ENCODE measurements around the gene SPRED3. TPM values are rescaled to one million over a fixed set of nuclear protein-coding genes. Genes with fewer than 3 reads are reported as not detected.

SPRED3 gene, protein sequence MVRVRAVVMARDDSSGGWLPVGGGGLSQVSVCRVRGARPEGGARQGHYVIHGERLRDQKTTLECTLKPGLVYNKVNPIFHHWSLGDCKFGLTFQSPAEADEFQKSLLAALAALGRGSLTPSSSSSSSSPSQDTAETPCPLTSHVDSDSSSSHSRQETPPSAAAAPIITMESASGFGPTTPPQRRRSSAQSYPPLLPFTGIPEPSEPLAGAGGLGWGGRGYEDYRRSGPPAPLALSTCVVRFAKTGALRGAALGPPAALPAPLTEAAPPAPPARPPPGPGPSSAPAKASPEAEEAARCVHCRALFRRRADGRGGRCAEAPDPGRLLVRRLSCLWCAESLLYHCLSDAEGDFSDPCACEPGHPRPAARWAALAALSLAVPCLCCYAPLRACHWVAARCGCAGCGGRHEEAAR
- 3.9 and 6.9 TPM in 2 replicates for total RNA-seq

DNA sequence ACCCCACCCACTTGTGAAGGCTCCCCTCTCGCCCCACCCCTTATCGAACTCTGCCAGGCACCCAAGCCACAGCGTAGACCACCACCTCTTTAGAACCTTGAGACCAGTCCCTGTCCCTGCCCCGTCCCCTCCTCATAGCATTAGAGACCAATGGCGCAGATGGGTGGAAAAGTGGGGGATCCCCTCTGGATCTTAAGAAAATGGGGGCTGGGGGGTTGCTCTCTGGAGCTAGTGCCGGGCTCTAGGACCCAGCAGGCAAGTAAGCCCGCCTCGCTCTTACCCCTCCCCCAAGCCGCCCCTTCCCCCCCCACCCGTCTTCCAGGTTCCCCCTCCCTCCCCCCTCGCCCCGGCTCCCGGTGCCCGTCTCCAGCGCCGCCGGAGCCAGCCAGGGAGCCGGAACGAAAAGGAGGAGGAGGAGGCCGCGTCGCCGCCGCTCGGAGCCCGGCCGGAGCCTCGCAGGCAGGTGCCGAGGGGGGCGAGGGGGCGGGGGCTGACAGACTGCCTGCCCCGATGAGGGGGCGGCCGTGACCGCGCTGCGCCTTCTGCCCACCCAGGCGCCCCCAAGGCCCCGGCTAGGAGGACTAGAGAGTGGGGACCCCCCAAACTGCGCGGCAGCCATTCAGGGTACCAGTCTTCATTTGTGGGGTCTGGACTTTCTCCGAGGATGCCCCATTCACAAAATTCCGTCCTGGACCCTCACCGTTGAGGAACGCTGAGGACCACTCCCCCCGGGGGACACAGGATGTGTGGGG is at the start of gene SPRED3:
SPRED3 (plus strand) TSS at position 349 of the 752 bp plus-strand sequence. CDS start 1,606 bp downstream, outside the sequence.

DNA sequence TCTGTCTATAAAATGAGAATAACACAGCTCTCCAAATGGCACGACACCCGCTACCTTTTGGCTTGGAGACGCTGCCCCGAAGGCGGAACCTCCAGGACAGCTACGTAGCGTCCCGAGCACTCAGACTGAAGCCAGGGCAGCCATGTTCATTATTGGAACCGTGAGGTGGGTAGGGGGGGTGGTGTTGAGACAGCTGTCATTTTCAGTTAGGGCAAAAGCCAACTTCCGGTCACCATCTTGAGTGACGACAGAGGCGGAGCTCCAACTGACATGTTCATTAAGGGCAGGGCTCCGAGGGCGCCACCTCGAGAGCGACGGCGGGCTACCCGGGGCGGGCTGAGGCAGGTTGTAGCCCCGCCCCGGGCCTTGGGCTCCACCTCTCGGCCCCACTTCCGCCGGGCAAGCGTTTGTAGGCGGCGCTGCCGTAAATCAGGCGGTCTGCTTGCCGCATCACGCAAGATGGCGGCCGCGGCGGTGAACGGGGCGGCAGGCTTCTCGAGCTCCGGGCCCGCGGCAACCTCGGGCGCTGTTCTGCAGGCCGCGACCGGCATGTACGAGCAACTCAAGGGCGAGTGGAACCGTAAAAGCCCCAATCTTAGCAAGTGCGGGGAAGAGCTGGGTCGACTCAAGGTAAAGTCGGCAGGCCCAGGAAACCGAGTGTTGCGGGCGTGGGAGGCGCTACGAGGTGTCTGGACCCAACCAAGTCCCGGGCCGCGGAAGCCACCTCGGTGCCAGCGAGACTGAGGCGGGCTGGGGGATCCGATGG is 14.0 kb upstream of the SPRED3 start, which contains the start of gene PSMD8:
PSMD8 (plus strand) TSS at position 240 of the 766 bp plus-strand sequence; CDS start at position 271, 31 bp downstream.

DNA sequence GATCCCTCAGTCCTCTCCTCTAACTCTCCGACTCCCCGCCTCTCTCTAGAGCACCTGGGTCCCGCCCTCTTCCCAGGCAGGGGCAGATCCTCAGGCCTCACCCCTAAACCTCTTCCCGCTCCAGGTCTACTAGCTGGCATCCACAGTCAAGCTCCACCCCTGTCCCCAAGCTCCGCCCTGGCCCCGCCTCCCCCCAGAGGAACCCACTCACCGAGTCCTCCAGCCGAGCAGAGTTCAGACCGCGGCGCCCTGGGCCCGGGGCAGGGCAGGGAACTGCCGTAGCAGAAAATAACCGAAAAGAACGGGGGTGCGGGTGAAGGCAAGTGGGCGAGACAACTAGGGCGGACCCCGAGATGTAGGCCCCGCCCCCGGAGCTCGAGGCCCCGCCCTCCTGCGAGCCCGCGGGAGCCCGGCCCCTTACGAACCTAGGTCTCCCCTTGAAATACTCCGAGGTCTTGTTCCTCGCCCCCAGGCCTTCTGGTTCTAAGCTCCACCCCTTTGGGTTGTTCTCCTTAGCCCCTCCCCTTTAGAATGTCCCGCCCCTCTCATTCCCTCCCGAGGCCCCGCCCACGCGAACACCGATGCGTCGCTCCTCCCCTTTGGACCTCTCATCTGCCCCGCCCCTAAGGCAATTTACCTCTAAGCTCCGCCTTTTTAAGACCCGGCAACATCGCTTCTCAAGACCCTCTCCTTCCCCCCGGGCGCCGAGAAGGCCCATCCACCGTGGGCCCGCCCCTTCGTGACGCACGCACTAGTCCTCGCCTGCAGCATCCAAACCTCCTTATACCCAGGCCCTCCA is 748 bp upstream of the SPRED3 start, which contains the start of gene GGN:
GGN (minus strand) TSS at position 485 of the 799 bp plus-strand sequence. CDS start 773 bp downstream, outside the sequence.

DNA sequence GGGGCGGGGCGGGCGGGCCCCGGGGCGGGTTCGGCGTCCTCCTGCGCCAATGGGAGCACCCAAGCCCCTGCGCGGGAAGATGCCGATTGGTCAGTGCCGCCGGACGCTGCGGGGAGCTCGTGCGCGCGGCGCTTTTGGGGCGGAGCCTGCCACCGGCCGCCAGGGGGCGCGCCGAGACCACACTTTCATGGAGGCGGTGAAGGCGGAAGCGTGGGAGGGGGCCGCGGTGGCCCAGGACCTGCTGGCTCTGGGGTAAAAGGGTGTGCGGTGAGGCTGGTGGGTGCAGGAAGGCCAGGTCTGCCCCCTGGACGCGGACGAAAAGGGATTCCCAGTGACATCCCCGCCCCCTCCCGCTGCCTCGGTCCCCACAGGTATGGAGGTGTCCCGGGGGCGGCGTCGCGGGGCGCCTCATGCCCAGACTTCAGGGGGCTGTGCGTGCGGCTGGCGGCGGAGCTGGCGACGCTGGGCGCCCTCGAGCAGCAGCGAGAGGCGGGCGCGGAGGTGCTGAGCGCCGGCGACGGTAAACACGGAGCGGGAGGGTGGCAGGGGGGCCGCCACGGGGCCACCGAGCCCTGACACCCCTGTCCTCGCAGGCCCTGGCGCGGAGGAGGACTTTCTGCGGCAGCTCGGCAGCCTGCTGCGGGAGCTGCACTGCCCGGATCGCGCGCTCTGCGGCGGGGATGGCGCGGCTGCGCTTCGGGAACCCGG is 14.6 kb downstream of the SPRED3 start, which contains the start of gene FAM98C:
FAM98C (plus strand) TSS at position 127 of the 708 bp plus-strand sequence; CDS start at position 188, 61 bp downstream.

DNA sequence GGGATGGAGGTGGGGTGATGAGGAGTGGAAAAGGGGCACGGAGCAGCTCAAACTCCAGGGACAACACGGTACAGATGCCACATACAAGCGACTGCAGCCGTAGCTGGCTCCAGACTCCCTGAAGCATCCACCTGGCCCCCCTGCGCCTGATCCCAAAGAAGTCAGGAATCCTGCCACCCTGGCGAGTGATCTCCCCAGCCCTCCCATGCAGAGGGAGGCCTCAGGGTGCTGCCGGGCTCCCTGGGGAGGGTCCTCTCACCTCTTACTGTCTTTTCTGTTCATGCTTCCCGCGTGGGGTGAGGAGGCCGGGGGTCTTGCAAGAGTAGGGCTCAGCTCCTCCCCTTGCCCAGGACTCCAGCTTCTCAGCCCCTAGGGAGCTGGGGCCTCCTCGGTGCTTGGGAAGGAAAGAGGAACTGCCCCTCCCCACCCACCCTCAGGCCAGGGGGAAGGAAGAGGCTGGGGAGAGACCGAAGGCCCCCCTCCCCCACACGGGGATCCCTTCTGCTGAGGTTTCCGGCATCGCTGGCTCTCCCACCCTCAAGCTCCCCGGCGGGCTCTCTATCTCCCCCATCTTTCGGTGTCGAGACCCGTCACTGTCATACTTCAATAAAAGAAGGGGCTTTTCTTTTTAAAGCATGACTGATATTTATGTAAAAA is 37.4 kb downstream of the SPRED3 start, which contains the start of gene RASGRP4:
RASGRP4 (minus strand) TSS at position 410 of the 657 bp plus-strand sequence; CDS start at position 282, 128 bp downstream.

DNA sequence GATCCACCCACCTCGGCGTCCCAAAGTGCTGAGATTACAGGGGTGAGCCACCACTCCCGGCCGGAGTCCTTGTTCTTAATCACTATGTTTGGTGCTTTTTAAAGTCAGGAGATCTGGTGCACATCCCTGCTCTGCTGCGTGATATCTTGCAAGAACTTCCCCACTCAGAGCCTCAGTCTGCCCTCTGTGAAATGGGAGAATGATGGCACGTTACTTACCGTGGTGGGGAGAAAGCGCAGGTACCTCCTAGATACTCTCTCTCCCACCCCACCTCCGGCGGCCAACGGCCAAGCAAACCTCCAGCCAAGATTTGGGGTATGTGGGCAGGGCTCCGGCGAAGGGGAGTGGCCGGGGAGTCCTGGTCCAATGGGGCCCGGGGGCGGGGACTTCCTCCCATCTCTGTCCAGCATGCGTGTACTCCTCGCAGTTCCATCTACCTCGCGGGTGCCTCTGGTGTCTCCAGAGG is 44.8 kb downstream of the SPRED3 start, which contains the start of gene RYR1:
RYR1 (plus strand) TSS at position 424 of the 466 bp plus-strand sequence. CDS start 139 bp downstream, outside the sequence.

Other genes starting within 250 kb of the SPRED3 start
- gene DPF1, start 164.5 kb upstream of the SPRED3 start, total RNA-seq, result 4.7 and 7.1 TPM in 2 replicates
- gene PPP1R14A, start 132.3 kb upstream of the SPRED3 start, total RNA-seq, result 20.6 TPM in 1 of 2 replicates, not detected in the other
- 6.1 and 7.8 TPM in 2 replicates for gene SPINT2, start 124.1 kb upstream of the SPRED3 start, total RNA-seq
- gene C19orf33, start 84.4 kb upstream of the SPRED3 start, total RNA-seq, result not detected in 2 replicates
- 114 and 127 TPM in 2 replicates for gene YIF1B, start 72.8 kb upstream of the SPRED3 start, total RNA-seq
- gene KCNK6, start 68.9 kb upstream of the SPRED3 start, total RNA-seq, result 6.8 and 7.0 TPM in 2 replicates
- not detected in 2 replicates for gene CATSPERG, start 52.9 kb upstream of the SPRED3 start, total RNA-seq
- 343 and 367 TPM in 2 replicates for gene PSMD8, start 14.1 kb upstream of the SPRED3 start, total RNA-seq
- gene GGN, start 663 bp upstream of the SPRED3 start, total RNA-seq, result 2.3 TPM in 1 of 2 replicates, not detected in the other
- 9.9 and 11.5 TPM in 2 replicates for gene FAM98C, start 14.4 kb downstream of the SPRED3 start, total RNA-seq
- gene RASGRP4, start 37.5 kb downstream of the SPRED3 start, total RNA-seq, result not detected in 2 replicates
- under 0.01 TPM in 1 of 2 replicates, not detected in the other for gene RYR1, start 45.0 kb downstream of the SPRED3 start, total RNA-seq
- 0.16 and 0.90 TPM in 2 replicates for gene MAP4K1, start 229.3 kb downstream of the SPRED3 start, total RNA-seq
- 443 and 497 TPM in 2 replicates for gene EIF3K, start 230.5 kb downstream of the SPRED3 start, total RNA-seq